GM23248 (cell line): ENCODE measurements around the gene PEAR1.

ENCODE experiments used
- EZH2 ChIP-seq: fragments of 200-600 bp; sonication (generic); IDR thresholded peaks from 2 replicates; pipeline ENCODE4 v1.6.1; 2018; ENCODE audit warnings: antibody characterized with exemption, mild to moderate bottlenecking; ENCODE audit not compliant: insufficient read depth, poor library complexity, severe bottlenecking
- EZH2phosphoT487 ChIP-seq: fragments of 200-600 bp; sonication (generic); IDR thresholded peaks from 2 replicates; pipeline ENCODE4 v1.6.1; 2018; ENCODE audit warnings: antibody characterized with exemption, moderate library complexity, mild to moderate bottlenecking, low read depth; ENCODE audit not compliant: insufficient read depth

DNA sequence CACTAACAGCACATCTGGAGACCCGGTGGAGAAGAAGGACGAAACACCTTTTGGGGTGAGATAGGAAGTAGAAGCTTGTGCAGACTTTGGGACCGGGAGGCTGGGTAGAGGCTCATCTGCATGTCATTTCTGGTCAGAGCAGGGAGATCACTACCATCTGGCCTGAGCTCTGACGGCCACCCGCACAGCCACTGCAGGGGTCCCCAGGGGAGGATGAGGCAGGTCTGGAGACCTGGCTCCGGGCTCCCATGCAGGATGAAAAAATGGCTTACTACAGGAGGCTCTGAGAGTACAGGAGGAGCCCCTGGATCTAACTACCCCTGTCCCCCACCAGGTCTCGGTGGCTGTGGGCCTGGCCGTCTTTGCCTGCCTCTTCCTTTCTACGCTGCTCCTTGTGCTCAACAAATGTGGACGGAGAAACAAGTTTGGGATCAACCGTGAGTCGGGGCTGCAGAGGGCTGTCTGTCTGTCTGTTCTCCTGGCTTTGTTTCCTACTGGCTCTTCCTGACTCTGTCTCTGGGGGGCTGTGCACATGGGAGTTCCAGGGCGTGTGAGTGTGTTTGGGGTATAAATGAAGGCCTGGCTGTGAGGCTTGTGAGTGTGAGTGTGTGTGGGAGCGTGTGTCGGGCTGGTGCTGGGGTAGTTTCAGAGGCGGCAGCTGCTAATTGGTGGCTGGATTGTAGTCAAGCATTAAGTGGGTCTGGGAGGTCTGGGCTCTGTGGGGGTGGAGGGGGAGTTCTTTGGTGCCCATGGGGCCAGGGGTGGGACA is 18.8 kb upstream of the PEAR1 start:
- no peak for TF ChIP-seq EZH2phosphoT487
- no peak for TF ChIP-seq EZH2
